Esophagus squamous epithelium (tissue), 5 donors: ENCODE data around the gene PGGT1B. TPM values are rescaled to one million over a fixed set of nuclear protein-coding genes. Genes with fewer than 3 reads are reported as not detected.

Source experiments
- DNase-seq: peaks from one replicate; lab custom pipeline; 2025; lab: John Stamatoyannopoulos, UW
- H3K27ac ChIP-seq, 4 donors: fragments of 200-600 bp; sonication (generic); one replicate each; pipeline ENCODE4 v1.5.1; 2016 to 2019; ENCODE audit warnings: mild to moderate bottlenecking in 1 of 4
- H3K27me3 ChIP-seq, 4 donors: fragments of 200-600 bp; sonication (generic); 1 replicate in 3 of 4; 2 replicates in 1 of 4; pipeline versions ENCODE4 v1.5.1 to v1.6.0; 2017 to 2021; ENCODE audit warnings: antibody characterized with exemption in 1 of 4
- H3K36me3 ChIP-seq, 3 donors: fragments of 200-600 bp; sonication (generic); one replicate each; pipeline ENCODE4 v1.5.1; 2016 to 2019
- H3K4me1 ChIP-seq, 3 donors: fragments of 200-600 bp; sonication (generic); one replicate each; pipeline ENCODE4 v1.5.1; 2017 to 2019
- H3K4me3 ChIP-seq, 4 donors: fragments of 200-600 bp; sonication (generic); 1 replicate in 3 of 4; 2 replicates in 1 of 4; pipeline ENCODE4 v1.5.1; 2016 to 2019; ENCODE audit warnings: mild to moderate bottlenecking in 2 of 4, moderate library complexity in 1 of 4
- H3K9me3 ChIP-seq, 3 donors: fragments of 200-600 bp; sonication (generic); one replicate each; pipeline ENCODE4 v1.5.1; 2016 to 2019
- CTCF ChIP-seq, 6 experiments: fragments of 450-650 bp in 4 of 6; fragments of 200-600 bp in 2 of 6; sonication (generic) in 2 of 6; IDR thresholded peaks; one replicate each; pipeline ENCODE4 v1.5.1; 2016 to 2019; ENCODE audit warnings: antibody characterized with exemption in 6 of 6, mild to moderate bottlenecking in 4 of 6, moderate library complexity in 4 of 6
- POLR2A ChIP-seq, 4 donors: fragments of 450-650 bp; IDR thresholded peaks; one replicate each; pipeline ENCODE4 v1.6.1; 2017; ENCODE audit warnings: antibody characterized with exemption in 4 of 4, mild to moderate bottlenecking in 4 of 4, moderate library complexity in 3 of 4
- WGBS, 2 donors: methylation state at CpG; one replicate each; pipeline ENCODE4 v1.1.5; 2018; 5-methylcytosine and 5-hydroxymethylcytosine counted together
- intact Hi-C: fragments of 100-400 bp; cut with DNase I; formaldehyde crosslinking; loops from one replicate; pipeline ENCODE4 v1.15.0; 2022
- total RNA-seq, 4 donors: library from RNA; depleted of rRNA; stranded (reverse); fragments of >200 nt; gene quantifications; one replicate each; pipeline ENCODE4 v1.1.0, GENCODE V29; 2016
- donor health status: DM: yes; HTN: yes; CAD: no.

Gene PGGT1B
- total RNA-seq, 4 donors from 2014 or later = 11.3 to 15.7 (median 13.6) TPM

DNA sequence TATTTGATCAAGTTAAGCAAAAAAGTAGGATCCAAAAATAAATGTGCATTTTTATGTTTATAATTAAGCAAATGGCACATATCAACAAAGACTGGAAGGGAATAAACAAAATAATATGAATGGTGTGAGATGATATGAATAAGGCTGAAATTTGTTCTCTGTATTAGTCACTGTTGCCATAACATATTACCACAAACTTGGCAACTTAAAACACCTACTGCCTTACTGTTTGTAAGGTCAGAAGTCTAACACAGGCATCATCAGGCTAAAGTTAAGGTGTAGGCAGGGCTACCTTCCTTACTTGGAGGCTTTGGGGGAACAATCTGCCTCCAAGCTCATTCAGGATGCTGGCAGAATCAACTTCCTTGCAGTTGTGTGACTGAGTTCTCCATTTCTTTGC is 19.3 kb downstream of the PGGT1B start:
- no peak for DNase-seq
- Histone ChIP-seq H3K4me3 (no peak overlapping the region), H3K9me3 (no peaks in the 10 kb centered on the region), H3K36me3 (peaks cover 0 to 38% (median 0%) of the 10 kb centered on the region in 3 donors), H3K27ac (no peak overlapping the region), H3K27me3 (no peaks in the 10 kb centered on the region), H3K4me1 (peaks cover 0 to 10% (median 0%) of the 10 kb centered on the region in 3 donors)
- intact Hi-C loops = loop anchor here (10.0 kb wide), 1 partner anchor 149 kb away; no protein-coding TSS in a partner anchor
- TF ChIP-seq POLR2A (IDR thresholded peaks at IDR 0.05) = no peak
- no peak for TF ChIP-seq CTCF (IDR thresholded peaks at IDR 0.05)

- H3K36me3 ChIP-seq = peaks cover 0 to 41% (median 0%) of the 10 kb centered on the region in 3 donors
- H3K27ac ChIP-seq = no peak overlapping the region
- no peak overlapping the region for H3K4me3 ChIP-seq
- H3K27me3 ChIP-seq = no peaks in the 10 kb centered on the region
- WGBS, 2 donors = 58 to 65% methylated on average over 4 of the region's 4 CpGs
- no peaks in the 10 kb centered on the region for H3K9me3 ChIP-seq
- intact Hi-C loops = loop anchor here (10.0 kb wide), 1 partner anchor 147 kb away; no protein-coding TSS in a partner anchor
- DNase-seq = no peak
- peaks cover 0 to 10% (median 0%) of the 10 kb centered on the region in 3 donors for H3K4me1 ChIP-seq
- no peak for TF ChIP-seq POLR2A (IDR thresholded peaks at IDR 0.05)
- no peak for TF ChIP-seq CTCF (IDR thresholded peaks at IDR 0.05)
Measured at GRCh38 chr5:115241881-115242642, 20.6 kb downstream of the PGGT1B start.

GRCh38 chr5:115237066-115237465 is 25.6 kb downstream of the PGGT1B start:
- intact Hi-C loops = no loop called here
- Histone ChIP-seq H3K36me3 (peaks cover 0 to 86% (median 0%) of the 10 kb centered on the region in 3 donors), H3K27ac (no peak overlapping the region), H3K9me3 (no peaks in the 10 kb centered on the region), H3K27me3 (no peaks in the 10 kb centered on the region), H3K4me1 (no peaks in the 10 kb centered on the region), H3K4me3 (no peak overlapping the region)
- 90 to 92% methylated on average over 3 of the region's 3 CpGs for WGBS, 2 donors
- DNase-seq = no peak
- TF ChIP-seq POLR2A (IDR thresholded peaks at IDR 0.05) (no peak), CTCF (IDR thresholded peaks at IDR 0.05) (no peak)

DNA sequence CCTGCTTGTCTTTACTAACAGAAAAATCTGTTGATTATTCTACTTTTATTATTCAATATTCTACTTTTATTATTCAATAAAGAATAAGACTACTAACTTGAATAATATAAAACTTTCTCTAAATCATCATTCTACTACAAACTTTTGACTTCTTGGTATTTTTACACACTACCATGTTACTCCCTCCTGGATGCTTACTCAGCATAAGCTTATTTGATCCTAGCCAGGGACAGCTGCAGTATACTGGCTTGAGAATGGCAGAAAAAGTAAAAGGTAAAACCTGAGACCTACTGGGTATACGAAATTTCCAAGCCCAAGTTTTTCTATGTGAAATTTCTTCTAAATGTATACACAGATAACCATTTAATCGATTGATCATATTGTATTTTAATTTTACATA is 26.1 kb downstream of the PGGT1B start:
- intact Hi-C loops = no loop called here
- no peak for DNase-seq
- Histone ChIP-seq H3K4me1 (no peaks in the 10 kb centered on the region), H3K36me3 (peaks cover 0 to 90% (median 0%) of the 10 kb centered on the region in 3 donors), H3K4me3 (no peak overlapping the region), H3K27me3 (no peaks in the 10 kb centered on the region), H3K27ac (no peak overlapping the region), H3K9me3 (no peaks in the 10 kb centered on the region)
- TF ChIP-seq POLR2A (IDR thresholded peaks at IDR 0.05) (no peak), CTCF (IDR thresholded peaks at IDR 0.05) (no peak)
- WGBS, 2 donors = 88 to 89% methylated on average over 2 of the region's 2 CpGs

GRCh38 chr5:115231598-115231997 is 31.1 kb downstream of the PGGT1B start:
- no peaks in the 10 kb centered on the region for H3K9me3 ChIP-seq
- H3K4me3 ChIP-seq = no peak overlapping the region
- intact Hi-C loops = no loop called here
- TF ChIP-seq CTCF (IDR thresholded peaks at IDR 0.05) (no peak), POLR2A (IDR thresholded peaks at IDR 0.05) (no peak)
- H3K27me3 ChIP-seq = no peaks in the 10 kb centered on the region
- no peaks in the 10 kb centered on the region for H3K4me1 ChIP-seq
- DNase-seq = no peak
- WGBS, 2 donors = 80 to 84% methylated on average over 4 of the region's 4 CpGs
- H3K36me3 ChIP-seq = peaks cover 0 to 92% (median 3%) of the 10 kb centered on the region in 3 donors
- no peak overlapping the region for H3K27ac ChIP-seq
